ENCODE measurements around the gene PEX14. TPM values are rescaled to one million over a fixed set of nuclear protein-coding genes. Genes with fewer than 3 reads are reported as not detected.

Gene PEX14
- polyA plus RNA-seq, 1 donor from 2014 or later: 13.5 TPM

GRCh38 chr1:10659218-10659617 lies 184.5 kb downstream of the PEX14 start:
- Histone ChIP-seq H4K20me1 (ENCODE audit: insufficient read depth) (no peaks in the 10 kb centered on the region), H3K9me3 (ENCODE audit: low read length) (no peaks in the 10 kb centered on the region), H3K4me3 (ENCODE audit: low read length) (no peak overlapping the region), H3K9me2 (ENCODE audit: insufficient read depth, low read length) (no peaks in the 10 kb centered on the region), H3K36me3 (ENCODE audit: insufficient read depth, low read length) (no peaks in the 10 kb centered on the region), H3K27me3 (ENCODE audit: insufficient read depth, low read depth, low read length) (no peaks in the 10 kb centered on the region), H3K4me2 (ENCODE audit: low read length) (no peak overlapping the region), H3K9ac (ENCODE audit: low read length) (no peak overlapping the region), H3K27ac (ENCODE audit: low read length) (no peak overlapping the region), H2AFZ (ENCODE audit: low read depth, low read length) (no peak overlapping the region), H3F3A (ENCODE audit: insufficient read depth, low read length, poor library complexity, severe bottlenecking) (no peaks in the 10 kb centered on the region), H3K79me2 (replicated peaks; ENCODE audit: insufficient read depth, low read length) (no peaks in the 10 kb centered on the region)
- no peak for TF ChIP-seq RAD21 (conservative IDR thresholded peaks at IDR 0.05)
- TF ChIP-seq EZH2 (IDR thresholded peaks at IDR 0.05; ENCODE audit: borderline replicate concordance, insufficient read depth, low read length, poor library complexity, severe bottlenecking): no peak
- no peak for TF ChIP-seq REST (IDR thresholded peaks at IDR 0.05; ENCODE audit: borderline replicate concordance)
- no peak for TF ChIP-seq MXI1 (conservative IDR thresholded peaks at IDR 0.05; ENCODE audit: poor library complexity, severe bottlenecking)
- no peak for TF ChIP-seq EP300 (conservative IDR thresholded peaks at IDR 0.05; ENCODE audit: poor library complexity, severe bottlenecking)
- TF ChIP-seq SMC3 (conservative IDR thresholded peaks at IDR 0.05; ENCODE audit: poor library complexity): no peak
- no peak for TF ChIP-seq TAF1 (IDR thresholded peaks at IDR 0.05; ENCODE audit: low read depth)
- TF ChIP-seq CTCF (IDR thresholded peaks at IDR 0.05; ENCODE audit: poor library complexity, severe bottlenecking): no peak
- no peak for TF ChIP-seq POLR2AphosphoS5 (IDR thresholded peaks at IDR 0.05)

GRCh38 chr1:10659646-10660540 lies 185.1 kb downstream of the PEX14 start:
- no peaks in the 10 kb centered on the region for H3K36me3 ChIP-seq (ENCODE audit: insufficient read depth, low read length)
- no peaks in the 10 kb centered on the region for H3K9me3 ChIP-seq (ENCODE audit: low read length)
- TF ChIP-seq MXI1 (conservative IDR thresholded peaks at IDR 0.05; ENCODE audit: poor library complexity, severe bottlenecking) (no peak), POLR2AphosphoS5 (IDR thresholded peaks at IDR 0.05) (no peak), REST (IDR thresholded peaks at IDR 0.05; ENCODE audit: borderline replicate concordance) (no peak)
- no peak overlapping the region for H2AFZ ChIP-seq (ENCODE audit: low read depth, low read length)
- H3K27me3 ChIP-seq (ENCODE audit: insufficient read depth, low read depth, low read length): no peaks in the 10 kb centered on the region
- H3K9ac ChIP-seq (ENCODE audit: low read length): no peak overlapping the region
- no peaks in the 10 kb centered on the region for H3K79me2 ChIP-seq (replicated peaks; ENCODE audit: insufficient read depth, low read length)
- no peaks in the 10 kb centered on the region for H3F3A ChIP-seq (ENCODE audit: insufficient read depth, low read length, poor library complexity, severe bottlenecking)
- no peak overlapping the region for H3K4me2 ChIP-seq (ENCODE audit: low read length)
- no peak overlapping the region for H3K27ac ChIP-seq (ENCODE audit: low read length)
- H4K20me1 ChIP-seq (ENCODE audit: insufficient read depth): no peaks in the 10 kb centered on the region
- no peak overlapping the region for H3K4me3 ChIP-seq (ENCODE audit: low read length)
- no peaks in the 10 kb centered on the region for H3K9me2 ChIP-seq (ENCODE audit: insufficient read depth, low read length)
